IgD-negative memory B cell (primary cell): Measurements from ENCODE around the gene CCM2. TPM values are rescaled to one million over a fixed set of nuclear protein-coding genes. Genes with fewer than 3 reads are reported as not detected.

Experiments used
- H3K27ac Mint-ChIP-seq, 3 donors: one replicate each; pipeline ENCODE4 v1.8.0; 2020 to 2022; ENCODE audit warnings: mild to moderate bottlenecking in 3 of 3, mixed read lengths in 3 of 3, moderate library complexity in 1 of 3
- H3K27me3 Mint-ChIP-seq: one replicate; pipeline ENCODE4 v1.8.0; 2021; ENCODE audit warnings: mixed read lengths
- H3K36me3 Mint-ChIP-seq: one replicate; pipeline ENCODE4 v1.8.0; 2020; ENCODE audit warnings: mild to moderate bottlenecking, mixed read lengths
- H3K4me1 Mint-ChIP-seq, 3 donors: one replicate each; pipeline ENCODE4 v1.8.0; 2020 to 2022; ENCODE audit warnings: mixed read lengths in 3 of 3, mild to moderate bottlenecking in 1 of 3
- H3K4me3 Mint-ChIP-seq, 4 donors: one replicate each; pipeline ENCODE4 v1.8.0; 2020 to 2022; ENCODE audit warnings: mild to moderate bottlenecking in 4 of 4, mixed read lengths in 4 of 4, moderate library complexity in 3 of 4
- H3K9me3 Mint-ChIP-seq, 3 donors: one replicate each; pipeline ENCODE4 v1.8.0; 2020 to 2021; ENCODE audit warnings: mixed read lengths in 3 of 3, mild to moderate bottlenecking in 1 of 3
- polyA plus RNA-seq: library from polyadenylated mRNA; unstranded; fragments of 300-500 nt; fragmentation: Illumina TruSeq; gene quantifications from one replicate; pipeline ENCODE4 v1.2.3, GENCODE V29; 2021

Gene CCM2
- polyA plus RNA-seq, 1 donor from 2014 or later = 81.8 TPM

DNA sequence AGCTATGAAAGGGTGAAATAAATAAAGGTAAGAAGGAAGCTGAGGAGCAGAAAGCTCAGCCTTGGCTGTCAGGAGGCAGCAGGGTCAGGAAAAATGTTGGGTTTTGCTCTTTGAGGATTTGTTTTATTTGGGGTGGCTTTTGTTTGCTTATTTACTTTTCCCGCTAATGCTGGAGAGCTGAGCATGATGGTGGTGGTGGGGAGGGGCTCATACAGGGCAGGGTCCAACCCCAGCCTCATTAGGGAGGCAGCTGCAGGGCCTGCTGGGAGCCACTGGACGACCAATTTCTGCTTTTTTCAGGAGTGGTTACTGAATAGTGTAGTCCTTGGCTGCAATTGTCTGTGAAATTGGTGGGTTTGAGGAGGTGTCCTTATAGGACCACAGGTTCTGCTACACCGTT lies 36.3 kb downstream of the CCM2 start:
- Mint-ChIP-seq H3K27ac (peak overlapping the region; percentile 36 to 71 (median 39)), H3K36me3 (peaks cover 6% of the 10 kb centered on the region), H3K4me3 (peak overlapping the region; percentile 4 to 90 (median 63)), H3K27me3 (no peaks in the 10 kb centered on the region), H3K4me1 (peaks cover 39 to 46% (median 44%) of the 10 kb centered on the region in 3 donors), H3K9me3 (no peaks in the 10 kb centered on the region)

DNA sequence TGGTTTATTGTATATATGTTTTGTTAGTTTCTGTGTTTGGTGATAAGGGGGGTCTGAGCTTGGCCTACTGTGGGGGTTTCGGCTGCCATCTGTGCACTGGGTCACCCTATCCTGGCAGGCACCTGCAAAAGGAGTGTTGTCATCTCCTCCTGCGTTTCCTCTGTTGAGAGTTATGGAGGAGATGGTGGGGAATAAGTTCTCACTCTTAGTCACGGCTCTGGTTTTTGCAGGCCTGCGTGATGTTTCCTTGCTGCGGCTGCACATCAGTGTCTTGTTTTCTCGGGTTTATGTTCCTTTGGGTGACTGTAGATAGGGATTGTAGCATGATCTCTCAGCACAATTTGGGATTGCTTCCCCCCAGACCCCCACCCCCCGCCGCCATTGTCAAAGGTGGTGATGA lies 36.8 kb downstream of the CCM2 start:
- Mint-ChIP-seq H3K27ac (peak overlapping the region; percentile 71 to 81 (median 74)), H3K4me3 (peak overlapping the region in 2 of 4 donors; percentile 33 to 41), H3K36me3 (peaks cover 6% of the 10 kb centered on the region), H3K4me1 (peaks cover 39 to 44% (median 43%) of the 10 kb centered on the region in 3 donors), H3K27me3 (no peaks in the 10 kb centered on the region), H3K9me3 (no peaks in the 10 kb centered on the region)

DNA sequence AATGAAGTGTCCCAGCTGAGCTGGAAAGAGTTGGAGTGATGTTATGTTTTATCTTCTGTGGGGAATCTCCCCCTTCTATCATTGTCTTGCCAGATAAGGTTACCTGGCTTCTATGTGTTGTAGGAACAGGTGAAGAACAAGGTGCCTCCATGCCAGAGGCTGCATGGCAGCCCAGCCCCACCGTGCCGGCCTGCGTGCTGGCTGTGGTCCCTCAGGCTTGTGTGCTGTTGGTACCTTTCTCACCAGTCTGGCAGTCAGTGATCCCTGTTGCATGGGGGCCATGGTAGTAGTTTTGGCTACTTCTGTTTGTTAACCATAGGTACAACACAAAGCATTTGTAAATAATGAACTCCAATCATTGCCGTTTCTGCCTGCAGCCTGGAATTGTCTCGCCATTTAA lies 37.9 kb downstream of the CCM2 start:
- Mint-ChIP-seq H3K36me3 (peaks cover 8% of the 10 kb centered on the region), H3K4me1 (peaks cover 34 to 49% (median 40%) of the 10 kb centered on the region in 3 donors), H3K9me3 (no peaks in the 10 kb centered on the region), H3K27me3 (no peaks in the 10 kb centered on the region), H3K27ac (peak overlapping the region in 2 of 3 donors; percentile 74 to 84), H3K4me3 (no peak overlapping the region)

DNA sequence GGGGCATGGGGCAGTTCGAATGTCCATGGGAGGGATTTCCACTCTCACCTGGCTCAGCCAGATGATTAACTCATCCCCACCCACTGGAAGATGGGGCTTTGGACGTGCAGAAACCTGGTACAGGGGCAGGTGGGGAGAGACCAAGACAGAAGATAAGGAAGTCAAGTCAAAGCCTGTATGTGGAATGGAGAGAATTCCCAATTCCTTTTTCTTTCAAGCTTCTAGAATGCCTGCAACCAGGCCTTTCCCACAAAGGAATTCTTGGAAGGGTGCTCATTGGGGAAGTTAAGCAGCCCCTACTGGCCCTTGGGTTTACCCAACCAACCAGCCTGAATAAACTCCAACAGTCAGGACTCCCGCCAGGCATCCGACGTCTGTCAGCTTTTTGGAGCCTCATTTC lies 39.1 kb downstream of the CCM2 start:
- Mint-ChIP-seq H3K9me3 (no peaks in the 10 kb centered on the region), H3K4me3 (no peak overlapping the region), H3K4me1 (peaks cover 29 to 47% (median 32%) of the 10 kb centered on the region in 3 donors), H3K36me3 (peaks cover 9% of the 10 kb centered on the region), H3K27me3 (no peaks in the 10 kb centered on the region), H3K27ac (peak overlapping the region in 1 of 3 donors; percentile 16)

DNA sequence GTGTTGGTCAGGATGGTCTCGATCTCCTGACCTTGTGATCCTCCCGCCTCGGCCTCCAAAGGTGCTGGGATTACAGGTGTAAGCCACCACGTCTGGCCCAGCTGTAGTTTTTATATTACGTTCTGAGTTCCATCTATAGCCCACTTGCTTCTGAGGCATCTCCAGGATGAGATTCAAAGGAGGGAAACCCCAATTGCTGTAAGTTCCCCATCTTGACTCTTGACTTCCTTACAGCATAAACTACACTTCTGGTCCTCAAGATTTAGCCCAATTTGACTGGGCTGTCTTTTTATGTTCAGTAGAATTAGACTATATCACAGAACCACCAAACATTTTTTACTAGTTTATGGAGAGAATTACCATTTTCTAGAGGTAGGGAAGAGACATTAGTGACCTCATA lies 44.3 kb downstream of the CCM2 start:
- Mint-ChIP-seq H3K36me3 (peaks cover 10% of the 10 kb centered on the region), H3K9me3 (no peaks in the 10 kb centered on the region), H3K4me3 (peak overlapping the region in 1 of 4 donors; percentile 5), H3K4me1 (peaks cover 12 to 19% (median 17%) of the 10 kb centered on the region in 3 donors), H3K27ac (peak overlapping the region in 2 of 3 donors; percentile 27 to 58), H3K27me3 (no peaks in the 10 kb centered on the region)

DNA sequence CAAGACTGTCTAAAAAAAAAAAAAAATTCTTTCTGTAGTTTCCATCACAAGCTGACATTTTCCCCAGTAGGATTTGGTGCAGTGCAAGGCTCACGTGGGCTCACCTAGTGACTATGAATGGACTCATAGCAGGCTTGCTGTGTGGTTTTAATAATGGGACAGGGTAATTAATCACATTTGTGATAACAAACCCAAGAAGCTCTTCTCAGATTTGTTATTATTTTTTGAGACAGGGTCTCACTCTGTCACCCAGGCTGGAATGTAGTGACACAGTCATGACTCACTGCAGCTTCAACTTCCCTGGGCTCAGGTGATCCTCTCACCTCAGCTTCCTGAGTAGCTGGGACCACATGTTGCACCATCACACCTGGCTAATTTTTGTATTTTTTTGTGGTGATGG lies 48.7 kb downstream of the CCM2 start:
- Mint-ChIP-seq H3K36me3 (peaks cover 6% of the 10 kb centered on the region), H3K9me3 (no peaks in the 10 kb centered on the region), H3K27me3 (no peaks in the 10 kb centered on the region), H3K4me3 (no peak overlapping the region), H3K4me1 (peaks cover 21 to 32% (median 23%) of the 10 kb centered on the region in 3 donors), H3K27ac (peak overlapping the region in 1 of 3 donors; percentile 31)

DNA sequence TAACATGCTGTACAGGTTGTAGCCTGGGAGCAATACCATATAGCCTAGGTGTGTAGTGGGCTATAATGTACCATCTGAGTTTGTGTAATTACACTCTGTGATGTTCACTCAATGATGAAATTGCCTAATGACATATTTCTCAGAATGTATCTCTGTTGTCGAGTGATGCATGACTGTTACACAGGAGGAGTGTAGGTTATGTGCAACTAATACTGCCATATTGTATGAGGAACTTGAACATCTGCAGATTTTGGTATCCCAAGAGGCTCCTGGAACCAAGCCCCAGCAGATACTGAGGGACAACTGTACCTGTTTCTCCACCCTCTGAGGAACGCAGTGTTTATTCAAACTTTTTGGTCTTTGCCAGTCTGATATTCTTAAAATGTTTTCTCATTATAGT lies 50.2 kb downstream of the CCM2 start:
- Mint-ChIP-seq H3K27ac (peak overlapping the region in 2 of 3 donors; percentile 1 to 16), H3K36me3 (peaks cover 11% of the 10 kb centered on the region), H3K27me3 (no peaks in the 10 kb centered on the region), H3K4me3 (no peak overlapping the region), H3K9me3 (no peaks in the 10 kb centered on the region), H3K4me1 (peaks cover 23 to 30% (median 24%) of the 10 kb centered on the region in 3 donors)

DNA sequence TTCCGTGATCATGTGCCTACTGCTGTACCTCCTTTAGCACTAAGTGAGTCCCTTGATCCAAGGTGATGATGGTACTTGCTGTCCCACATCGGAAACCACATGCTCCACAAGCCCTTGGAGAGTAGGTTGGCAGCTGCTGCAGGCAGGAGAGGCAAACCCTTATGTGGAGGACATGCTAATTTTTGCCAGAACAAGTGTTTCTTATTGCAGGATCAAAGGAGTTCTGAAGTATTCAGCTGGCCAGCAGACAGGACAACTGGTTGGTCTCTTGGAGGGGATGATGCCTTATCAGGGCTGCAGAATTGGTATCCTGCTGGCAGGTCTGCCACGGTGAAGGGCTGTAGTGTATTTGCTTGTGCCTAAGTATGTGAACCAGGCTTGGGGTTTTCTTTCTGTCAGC lies 52.0 kb downstream of the CCM2 start:
- Mint-ChIP-seq H3K27me3 (no peaks in the 10 kb centered on the region), H3K27ac (peak overlapping the region in 1 of 3 donors; percentile 71), H3K9me3 (no peaks in the 10 kb centered on the region), H3K4me3 (no peak overlapping the region), H3K36me3 (peaks cover 11% of the 10 kb centered on the region), H3K4me1 (peaks cover 30 to 43% (median 32%) of the 10 kb centered on the region in 3 donors)

DNA sequence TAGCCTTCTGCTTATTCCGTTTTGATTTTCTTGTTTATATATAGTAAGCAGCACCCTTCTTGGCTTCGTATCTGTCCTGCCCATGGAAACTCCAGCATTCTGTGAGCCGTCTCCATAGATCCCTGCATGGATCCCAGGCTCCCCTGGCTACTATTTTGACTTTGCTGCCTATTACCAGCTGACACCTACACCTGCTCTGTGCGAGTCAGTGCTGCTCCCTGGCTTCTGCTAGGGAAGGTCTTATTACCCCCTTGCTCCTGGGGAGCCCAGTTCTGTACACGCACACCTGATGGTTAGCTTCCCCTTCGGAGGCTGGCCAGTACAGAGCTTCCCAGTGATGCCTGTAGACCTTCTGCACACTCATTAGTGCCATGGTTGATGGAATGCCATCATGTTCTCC lies 53.4 kb downstream of the CCM2 start:
- H3K27ac Mint-ChIP-seq = no peak overlapping the region
- no peaks in the 10 kb centered on the region for H3K27me3 Mint-ChIP-seq
- peaks cover 9% of the 10 kb centered on the region for H3K36me3 Mint-ChIP-seq
- H3K4me1 Mint-ChIP-seq = peaks cover 34 to 56% (median 39%) of the 10 kb centered on the region in 3 donors
- H3K4me3 Mint-ChIP-seq = no peak overlapping the region
- no peaks in the 10 kb centered on the region for H3K9me3 Mint-ChIP-seq

DNA sequence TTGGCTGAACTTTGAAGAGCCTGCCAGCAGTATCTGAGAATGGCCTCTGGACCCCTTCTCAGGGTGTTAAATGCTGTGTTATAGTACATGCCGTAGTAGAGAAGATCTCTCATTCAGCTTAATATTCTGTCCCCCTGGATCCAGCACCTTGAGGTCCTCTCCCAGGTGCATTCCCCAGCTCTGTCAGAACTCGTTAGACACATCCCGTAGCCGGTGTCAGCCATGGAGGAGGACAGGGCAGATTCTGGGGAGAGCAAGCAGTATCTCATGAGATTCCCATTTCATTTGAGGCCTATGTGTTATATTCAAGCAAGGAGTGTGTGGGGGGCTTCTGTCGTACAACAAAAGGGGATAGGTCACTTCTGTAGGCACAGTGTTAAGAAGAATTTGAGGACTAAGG lies 53.9 kb downstream of the CCM2 start:
- Mint-ChIP-seq H3K27me3 (no peaks in the 10 kb centered on the region), H3K36me3 (peaks cover 9% of the 10 kb centered on the region), H3K9me3 (no peaks in the 10 kb centered on the region), H3K4me3 (no peak overlapping the region), H3K27ac (peak overlapping the region in 1 of 3 donors; percentile 39), H3K4me1 (peaks cover 35 to 58% (median 41%) of the 10 kb centered on the region in 3 donors)

DNA sequence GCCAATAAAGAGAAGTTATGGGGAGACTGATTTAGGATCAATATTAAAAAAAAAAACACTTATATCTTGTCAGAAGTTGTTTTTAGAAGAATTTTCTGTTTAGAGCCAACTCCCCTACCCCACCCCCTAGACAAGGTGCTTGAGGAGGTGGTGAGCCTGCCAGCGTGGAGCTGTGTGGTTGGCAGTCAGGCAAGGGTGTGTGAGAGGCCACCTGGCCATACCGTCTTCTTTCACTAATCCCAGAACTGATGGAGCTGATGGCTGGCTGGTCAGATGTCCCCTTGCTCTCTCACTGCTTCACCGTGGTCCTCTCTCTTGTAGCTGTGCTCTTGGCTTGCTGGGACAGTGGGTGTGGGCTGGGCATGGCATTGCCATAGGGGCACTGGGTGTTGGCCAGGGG lies 54.4 kb downstream of the CCM2 start:
- Mint-ChIP-seq H3K27me3 (no peaks in the 10 kb centered on the region), H3K36me3 (peaks cover 9% of the 10 kb centered on the region), H3K4me1 (peaks cover 35 to 58% (median 41%) of the 10 kb centered on the region in 3 donors), H3K9me3 (no peaks in the 10 kb centered on the region), H3K27ac (peak overlapping the region in 1 of 3 donors; percentile 41), H3K4me3 (no peak overlapping the region)

DNA sequence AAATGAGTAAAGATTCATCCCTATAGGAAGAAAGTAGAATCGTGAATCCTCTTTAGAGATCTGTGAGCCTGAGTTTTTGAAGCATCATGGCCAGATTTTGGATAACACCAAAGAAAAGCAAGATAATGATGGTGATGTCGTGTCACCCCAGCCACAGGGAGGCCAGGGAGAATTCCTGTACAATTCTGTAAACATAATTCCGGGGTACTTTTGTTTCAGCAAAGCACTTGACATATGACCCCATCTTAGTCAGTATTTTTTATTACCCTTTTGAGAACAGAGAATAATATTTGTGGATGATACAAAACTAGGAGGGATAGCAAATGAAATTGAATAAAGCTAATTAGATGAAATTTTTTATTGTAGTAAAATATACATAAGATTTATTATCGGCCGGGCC lies 55.0 kb downstream of the CCM2 start:
- no peak overlapping the region for H3K4me3 Mint-ChIP-seq
- H3K36me3 Mint-ChIP-seq = peaks cover 10% of the 10 kb centered on the region
- no peaks in the 10 kb centered on the region for H3K9me3 Mint-ChIP-seq
- peaks cover 34 to 56% (median 38%) of the 10 kb centered on the region in 3 donors for H3K4me1 Mint-ChIP-seq
- no peaks in the 10 kb centered on the region for H3K27me3 Mint-ChIP-seq
- H3K27ac Mint-ChIP-seq = peak overlapping the region in 1 of 3 donors; percentile 41

DNA sequence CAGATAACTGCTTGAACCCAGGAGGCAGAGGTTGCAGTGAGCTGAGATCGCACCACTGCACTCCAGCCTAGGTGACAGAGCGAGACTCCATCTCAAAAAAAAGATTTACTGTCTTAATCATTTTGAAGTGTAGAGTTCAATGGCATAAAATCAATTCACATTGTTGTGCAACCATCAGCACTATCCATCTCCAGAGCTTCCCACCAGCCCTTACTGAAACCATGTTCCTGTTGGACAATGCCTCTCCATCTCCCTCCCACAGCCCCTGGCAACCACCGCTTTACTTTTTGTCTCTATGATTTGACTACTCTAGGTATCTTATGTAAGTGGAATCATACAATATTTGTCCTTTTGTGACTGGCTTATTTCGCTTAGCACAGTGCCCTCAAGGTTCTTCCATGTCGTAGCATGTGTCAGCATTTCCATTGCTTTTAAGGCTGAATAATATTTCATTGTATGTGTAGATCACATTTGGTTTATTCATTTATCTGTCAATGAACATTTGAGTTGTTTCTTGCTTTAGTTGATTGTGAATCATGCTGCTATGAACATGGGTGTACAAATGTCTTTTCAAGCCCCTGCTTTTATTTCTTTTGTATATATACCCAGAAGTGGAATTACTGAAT lies 55.7 kb downstream of the CCM2 start:
- Mint-ChIP-seq H3K4me3 (no peak overlapping the region), H3K9me3 (no peaks in the 10 kb centered on the region), H3K27me3 (no peaks in the 10 kb centered on the region), H3K4me1 (peaks cover 33 to 53% (median 37%) of the 10 kb centered on the region in 3 donors), H3K27ac (peak overlapping the region in 2 of 3 donors; percentile 43 to 84), H3K36me3 (peaks cover 10% of the 10 kb centered on the region)

DNA sequence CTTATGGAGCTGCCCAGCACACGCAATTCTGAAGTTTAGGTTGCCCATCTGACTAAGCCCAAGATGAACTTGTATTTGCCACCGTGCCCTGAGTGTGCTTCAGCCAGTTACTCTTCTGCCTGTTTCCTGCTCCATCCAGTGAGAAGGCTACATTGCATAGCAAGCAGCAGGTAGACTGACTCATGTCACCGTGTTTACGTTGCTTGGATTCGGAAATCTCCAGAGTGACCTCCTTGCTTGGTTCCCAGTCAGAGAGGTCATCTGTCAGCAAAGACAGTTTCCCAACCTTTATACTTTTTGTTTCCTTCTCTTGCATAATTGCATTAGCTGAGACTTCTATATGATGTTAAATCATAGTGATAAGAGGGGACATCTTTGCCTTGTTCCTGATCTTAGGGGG lies 57.9 kb downstream of the CCM2 start:
- H3K9me3 Mint-ChIP-seq = no peaks in the 10 kb centered on the region
- H3K27me3 Mint-ChIP-seq = no peaks in the 10 kb centered on the region
- H3K27ac Mint-ChIP-seq = no peak overlapping the region
- no peak overlapping the region for H3K4me3 Mint-ChIP-seq
- peaks cover 32 to 56% (median 44%) of the 10 kb centered on the region in 3 donors for H3K4me1 Mint-ChIP-seq
- peaks cover 8% of the 10 kb centered on the region for H3K36me3 Mint-ChIP-seq

DNA sequence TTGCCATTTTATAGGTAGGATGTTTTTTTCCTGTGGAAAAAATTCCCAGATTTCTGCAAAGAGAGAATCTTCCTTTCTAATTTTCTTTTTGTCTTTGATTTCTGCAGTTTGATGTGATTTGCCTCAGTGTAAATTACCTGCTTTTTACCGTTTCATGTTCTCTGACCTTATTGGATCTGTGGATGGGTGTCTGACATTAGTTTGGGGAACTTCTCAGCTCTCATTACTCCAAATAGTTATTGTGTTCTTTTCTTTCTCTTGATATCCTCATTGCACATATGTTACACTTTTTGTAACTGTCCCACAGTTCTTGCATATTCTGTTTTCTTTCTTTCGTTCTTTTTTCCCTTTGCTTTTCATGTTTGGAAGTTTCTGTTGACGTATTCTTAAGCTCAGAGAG lies 60.3 kb downstream of the CCM2 start:
- Mint-ChIP-seq H3K4me3 (no peak overlapping the region), H3K27ac (peak overlapping the region in 1 of 3 donors; percentile 63), H3K36me3 (peaks cover 2% of the 10 kb centered on the region), H3K4me1 (peaks cover 27 to 51% (median 41%) of the 10 kb centered on the region in 3 donors), H3K27me3 (no peaks in the 10 kb centered on the region), H3K9me3 (no peaks in the 10 kb centered on the region)

DNA sequence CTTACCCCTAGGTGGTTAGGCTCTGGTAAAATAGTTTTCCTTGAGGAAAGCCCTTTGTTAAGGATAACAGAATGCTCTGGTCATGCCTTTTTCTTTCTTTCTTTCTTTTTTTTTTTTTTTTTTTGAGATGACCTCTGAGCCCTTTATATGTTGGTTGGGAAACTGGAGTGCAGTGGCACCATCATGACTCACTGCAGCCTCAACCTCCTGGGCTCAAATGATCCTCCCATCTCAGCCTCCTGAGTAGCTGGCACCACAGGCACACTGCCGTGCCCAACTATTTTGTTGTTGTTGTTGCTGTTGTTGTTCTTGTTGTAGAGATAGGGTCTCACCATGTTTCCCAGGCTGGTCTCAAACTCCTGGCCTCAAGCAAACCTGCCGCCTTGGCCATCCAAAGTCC lies 61.4 kb downstream of the CCM2 start:
- Mint-ChIP-seq H3K4me1 (peaks cover 19 to 46% (median 35%) of the 10 kb centered on the region in 3 donors), H3K9me3 (no peaks in the 10 kb centered on the region), H3K4me3 (no peak overlapping the region), H3K36me3 (peaks cover 2% of the 10 kb centered on the region), H3K27me3 (no peaks in the 10 kb centered on the region), H3K27ac (no peak overlapping the region)
